Lung (tissue), 12 donors: Measurements from ENCODE around the gene ZSWIM2. TPM values are rescaled to one million over a fixed set of nuclear protein-coding genes. Genes with fewer than 3 reads are reported as not detected.

ENCODE experiments used
- ATAC-seq: fragments of 200-7000 bp; cut with Tn5 transposase; one replicate; pipeline ENCODE4 v1.9.1; 2020; ENCODE audit warnings: moderate number of reproducible peaks; ENCODE audit not compliant: insufficient read depth, low FRiP score
- DNase-seq, 3 donors: peaks; one replicate each; pipeline ENCODE4 v3.0.0-alpha.2; 2013 to 2017
- H3K27ac ChIP-seq, 2 donors: one replicate each; pipeline ENCODE4 v1.5.1; 2013; ENCODE audit warnings: mild to moderate bottlenecking in 2 of 2, moderate library complexity in 2 of 2, control low read depth in 1 of 2, inconsistent platforms in 1 of 2, low read depth in 1 of 2, low read length in 1 of 2
- H3K27me3 ChIP-seq, 3 donors: one replicate each; pipeline ENCODE4 v1.5.1; 2013; ENCODE audit warnings: low read length in 2 of 3; ENCODE audit not compliant: control insufficient read depth in 3 of 3, insufficient read depth in 3 of 3
- H3K36me3 ChIP-seq, 4 donors: one replicate each; pipeline ENCODE4 v1.5.1; 2013; ENCODE audit warnings: low read length in 4 of 4, mild to moderate bottlenecking in 1 of 4, moderate library complexity in 1 of 4; ENCODE audit not compliant: control insufficient read depth in 4 of 4, insufficient read depth in 4 of 4
- H3K4me1 ChIP-seq, 5 donors: one replicate each; pipeline ENCODE4 v1.5.1; 2013; ENCODE audit warnings: low read length in 5 of 5, mild to moderate bottlenecking in 2 of 5, moderate library complexity in 1 of 5; ENCODE audit not compliant: control insufficient read depth in 5 of 5, insufficient read depth in 5 of 5
- H3K4me3 ChIP-seq: one replicate; pipeline ENCODE4 v1.5.1; 2013; ENCODE audit warnings: mild to moderate bottlenecking, control low read depth, moderate library complexity
- H3K9ac ChIP-seq, 2 donors: one replicate each; pipeline ENCODE4 v1.5.1; 2013; ENCODE audit warnings: low read length in 2 of 2, control low read depth in 1 of 2; ENCODE audit not compliant: insufficient read depth in 1 of 2
- H3K9me3 ChIP-seq, 4 donors: one replicate each; pipeline ENCODE4 v1.5.1; 2013; ENCODE audit warnings: low read length in 3 of 4, mild to moderate bottlenecking in 1 of 4, moderate library complexity in 1 of 4; ENCODE audit not compliant: control insufficient read depth in 4 of 4, insufficient read depth in 3 of 4
- CTCF ChIP-seq: IDR thresholded peaks from 2 replicates; pipeline ENCODE4 v1.5.1; 2012; ENCODE audit warnings: mild to moderate bottlenecking; ENCODE audit errors: control extremely low read depth, extremely low read depth
- WGBS, 2 donors: extraction: QIAGEN DNeasy Blood & Tissue Kit; methylation state at CpG; one replicate each; pipeline ENCODE4 v1.1.7; 2013; 5-methylcytosine and 5-hydroxymethylcytosine counted together
- polyA plus RNA-seq, 2 donors: library from polyadenylated mRNA; stranded (reverse); fragments of 200-250 nt; gene quantifications; one replicate each; pipeline ENCODE4 v1.2.1, GENCODE V29; 2013
- total RNA-seq, 2 donors: library from RNA; depleted of rRNA in 1 of 2; stranded (reverse); fragments of >200 nt in 1 of 2; gene quantifications; one replicate each; pipeline ENCODE4 v1.2.1, GENCODE V29; 2014 to 2021
- donor health status: control.
- donor health status: control.
- donor health status: Bipolar disorder and iron deficiency.
- donor health status: healthy.
- donor health status: DM: yes; HTN: yes; CAD: no.

Gene ZSWIM2
- total and polyA plus RNA-seq, 4 donors = not detected

GRCh38 chr2:186783254-186783653 is 65.7 kb downstream of the ZSWIM2 start:
- no peaks in the 10 kb centered on the region for H3K27me3 ChIP-seq
- no peak overlapping the region for H3K9ac ChIP-seq
- H3K9me3 ChIP-seq = peaks cover 0 to 18% (median 3%) of the 10 kb centered on the region in 4 donors
- no peak overlapping the region for H3K27ac ChIP-seq
- DNase-seq (no peak), ATAC-seq (no peak)
- H3K36me3 ChIP-seq = no peaks in the 10 kb centered on the region
- no peak for TF ChIP-seq CTCF
- no peak overlapping the region for H3K4me3 ChIP-seq
- H3K4me1 ChIP-seq = no peaks in the 10 kb centered on the region

- DNase-seq (no peak), ATAC-seq (no peak)
- 58 to 61% methylated on average over 4 of the region's 4 CpGs for WGBS, 2 donors
- no peak overlapping the region for H3K4me3 ChIP-seq
- H3K27ac ChIP-seq = no peak overlapping the region
- peaks cover 0 to 16% (median 3%) of the 10 kb centered on the region in 4 donors for H3K9me3 ChIP-seq
- no peak for TF ChIP-seq CTCF
- H3K4me1 ChIP-seq = no peaks in the 10 kb centered on the region
- H3K36me3 ChIP-seq = no peaks in the 10 kb centered on the region
- no peak overlapping the region for H3K9ac ChIP-seq
- no peaks in the 10 kb centered on the region for H3K27me3 ChIP-seq
These were observed 68.2 kb downstream of the ZSWIM2 start for GRCh38 chr2:186780701-186781316.

Other genes starting within 250 kb of the ZSWIM2 start
- 10 to 100 TPM in 1 of 2 donors, 1 to 10 TPM in 1; 2.4 to 11.3 TPM for gene FAM171B, start 155.1 kb downstream of the ZSWIM2 start, total RNA-seq
- gene FAM171B, start 155.1 kb downstream of the ZSWIM2 start, polyA plus RNA-seq = under 1 TPM; 0.34 to 0.41 TPM